Adrenal gland (tissue), 12 donors: ENCODE results near the gene THRA. TPM values are rescaled to one million over a fixed set of nuclear protein-coding genes. Genes with fewer than 3 reads are reported as not detected.

Source experiments
- DNase-seq, 7 donors: peaks; one replicate each; pipeline ENCODE4 v3.0.0-alpha.2; 2019 to 2020
- H3K27ac ChIP-seq, 5 donors: fragments of 200-600 bp; sonication (generic) in 4 of 5; 1 replicate in 3 of 5; 2 replicates in 2 of 5; pipeline versions ENCODE4 v1.5.1 to v1.8.0; 2016 to 2020; ENCODE audit warnings: mild to moderate bottlenecking in 1 of 5
- H3K27me3 ChIP-seq: fragments of 200-600 bp; 2 replicates; pipeline ENCODE4 v1.8.0; 2021
- H3K36me3 ChIP-seq, 2 donors: fragments of 200-600 bp; replicated peaks in 1 of 2; 1 replicate in 1 of 2; 2 replicates in 1 of 2; pipeline versions ENCODE4 v1.5.1 to v1.8.0; 2018 to 2022
- H3K4me1 ChIP-seq, 2 donors: fragments of 200-600 bp; replicated peaks in 1 of 2; 1 replicate in 1 of 2; 2 replicates in 1 of 2; pipeline versions ENCODE4 v1.5.1 to v1.8.0; 2018 to 2021
- H3K4me3 ChIP-seq, 4 donors: fragments of 200-600 bp; sonication (generic) in 3 of 4; one replicate each; pipeline ENCODE4 v1.5.1; 2016 to 2018
- H3K9me3 ChIP-seq, 3 donors: fragments of 200-600 bp; sonication (generic) in 1 of 3; replicated peaks in 1 of 3; 1 replicate in 2 of 3; 2 replicates in 1 of 3; pipeline versions ENCODE4 v1.5.1 to v1.8.0; 2016 to 2021
- POLR2A ChIP-seq, 2 donors: fragments of 450-650 bp; IDR thresholded peaks; one replicate each; pipeline ENCODE4 v1.6.1; 2017; ENCODE audit warnings: antibody characterized with exemption in 2 of 2, mild to moderate bottlenecking in 2 of 2, moderate library complexity in 1 of 2
- WGBS, 4 donors: extraction: QIAGEN DNeasy Blood & Tissue Kit in 2 of 4; methylation state at CpG; one replicate each; pipeline versions ENCODE4 v1.1.5 to v1.1.7; 2013 to 2017; 5-methylcytosine and 5-hydroxymethylcytosine counted together
- intact Hi-C, 2 donors: fragments of 100-400 bp; cut with DNase I; formaldehyde crosslinking; loops; one replicate each; pipeline versions ENCODE4 v1.14.1 to v1.15.0; 2022 to 2023
- polyA plus RNA-seq, 3 donors: library from polyadenylated mRNA; stranded (reverse); fragments of 200-250 nt in 2 of 3; fragments of 350-450 nt in 1 of 3; fragmentation: Illumina TruSeq in 1 of 3; extraction: RNeasy Lipid Tissue Mini Kit (QIAGEN cat#74804) in 1 of 3; gene quantifications; one replicate each; pipeline ENCODE4 v1.2.3, GENCODE V29; 2013 to 2014
- total RNA-seq, 9 donors: library from RNA; depleted of rRNA in 4 of 9; stranded (reverse); fragments of >200 nt in 4 of 9; fragments of 120-200 nt in 1 of 9; fragmentation: NEBNext Ultra II Directional in 1 of 9; extraction: Animal tissue kit (Norgen Biotek cat#: 25700) in 1 of 9; gene quantifications; one replicate each; pipeline versions ENCODE4 v1.1.0 to v1.2.4, GENCODE V29; 2013 to 2023
- TF ChIP-seq, protein P1 (sequence below), 6 experiments: fragments of 450-650 bp in 4 of 6; fragments of 200-600 bp in 2 of 6; sonication (generic) in 1 of 6; IDR thresholded peaks; 1 replicate in 5 of 6; 2 replicates in 1 of 6; pipeline versions ENCODE4 v1.5.1 to v1.8.0; 2016 to 2021; ENCODE audit warnings: antibody characterized with exemption in 6 of 6, mild to moderate bottlenecking in 2 of 6, moderate library complexity in 1 of 6
- donor health status: healthy with polysubstance abuse.
- donor health status: Bipolar disorder and iron deficiency.
- donor health status: DM: yes; HTN: yes; CAD: no.
- donor health status: DM: no; HTN: no; CAD: no.
- donor health status: DM: no; HTN: no; CAD: no.
- donor health status: DM: yes; HTN: yes; CAD: no.

THRA gene
- total and polyA plus RNA-seq, 12 donors = 39.2 to 110 (median 65.8) TPM

DNA sequence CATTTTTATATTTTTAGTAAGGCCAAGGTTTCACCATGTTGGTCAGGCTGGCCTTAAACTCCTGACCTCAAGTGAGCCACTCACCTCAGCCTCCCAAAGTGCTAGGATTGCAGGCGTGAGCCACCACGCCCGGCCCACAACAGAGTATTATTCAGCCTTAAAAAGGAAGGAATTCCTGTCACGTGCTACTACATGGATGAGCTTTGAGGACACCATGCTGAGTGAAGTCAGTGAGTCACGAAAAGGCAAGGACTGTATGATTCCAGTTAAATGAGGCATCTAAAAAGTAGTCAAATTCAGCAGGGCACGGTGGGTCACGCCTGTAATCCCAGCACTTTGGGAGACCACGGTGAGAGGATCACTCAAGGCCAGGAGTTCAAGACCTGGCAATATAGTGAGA is 37.9 kb upstream of the THRA start:
- no peaks in the 10 kb centered on the region for H3K9me3 ChIP-seq
- H3K27ac ChIP-seq = no peak overlapping the region
- H3K4me1 ChIP-seq = peaks cover 22 to 27% of the 10 kb centered on the region in 2 donors
- intact Hi-C loops = no loop called here
- H3K27me3 ChIP-seq = no peaks in the 10 kb centered on the region
- no peak for DNase-seq
- peaks cover 0 to 44% of the 10 kb centered on the region in 2 donors for H3K36me3 ChIP-seq
- WGBS, 4 donors = 73 to 87% (median 82%) methylated on average over 8 of the region's 8 CpGs
- no peak overlapping the region for H3K4me3 ChIP-seq
- TF ChIP-seq POLR2A (IDR thresholded peaks at IDR 0.05) = no peak
- TF ChIP-seq, protein P1, sequence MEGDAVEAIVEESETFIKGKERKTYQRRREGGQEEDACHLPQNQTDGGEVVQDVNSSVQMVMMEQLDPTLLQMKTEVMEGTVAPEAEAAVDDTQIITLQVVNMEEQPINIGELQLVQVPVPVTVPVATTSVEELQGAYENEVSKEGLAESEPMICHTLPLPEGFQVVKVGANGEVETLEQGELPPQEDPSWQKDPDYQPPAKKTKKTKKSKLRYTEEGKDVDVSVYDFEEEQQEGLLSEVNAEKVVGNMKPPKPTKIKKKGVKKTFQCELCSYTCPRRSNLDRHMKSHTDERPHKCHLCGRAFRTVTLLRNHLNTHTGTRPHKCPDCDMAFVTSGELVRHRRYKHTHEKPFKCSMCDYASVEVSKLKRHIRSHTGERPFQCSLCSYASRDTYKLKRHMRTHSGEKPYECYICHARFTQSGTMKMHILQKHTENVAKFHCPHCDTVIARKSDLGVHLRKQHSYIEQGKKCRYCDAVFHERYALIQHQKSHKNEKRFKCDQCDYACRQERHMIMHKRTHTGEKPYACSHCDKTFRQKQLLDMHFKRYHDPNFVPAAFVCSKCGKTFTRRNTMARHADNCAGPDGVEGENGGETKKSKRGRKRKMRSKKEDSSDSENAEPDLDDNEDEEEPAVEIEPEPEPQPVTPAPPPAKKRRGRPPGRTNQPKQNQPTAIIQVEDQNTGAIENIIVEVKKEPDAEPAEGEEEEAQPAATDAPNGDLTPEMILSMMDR (IDR thresholded peaks at IDR 0.05) = no peak

DNA sequence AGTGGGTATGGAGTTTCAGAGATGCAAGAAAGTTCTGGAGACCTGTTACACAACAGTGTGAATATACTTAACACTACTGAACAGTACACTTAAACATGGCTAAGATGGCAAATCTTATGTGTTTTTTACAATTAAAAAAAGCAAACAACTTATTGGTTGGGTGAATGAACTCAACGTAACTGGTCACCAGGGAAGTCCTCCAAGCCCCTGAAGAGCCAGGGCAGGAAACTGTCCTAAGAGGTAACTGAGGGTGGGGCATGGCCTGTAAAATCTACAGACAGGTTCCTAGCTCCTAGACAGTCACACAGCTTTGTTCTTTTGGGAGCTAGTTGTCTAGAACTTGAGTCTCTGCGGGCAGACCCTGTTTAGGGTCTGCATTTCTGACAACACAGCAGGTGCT is 37.2 kb upstream of the THRA start:
- no peak for TF ChIP-seq POLR2A (IDR thresholded peaks at IDR 0.05)
- TF ChIP-seq, protein P1 (IDR thresholded peaks at IDR 0.05) = no peak
- Histone ChIP-seq H3K9me3 (no peaks in the 10 kb centered on the region), H3K27ac (no peak overlapping the region), H3K36me3 (peaks cover 0 to 50% of the 10 kb centered on the region in 2 donors), H3K4me3 (no peak overlapping the region), H3K4me1 (peaks cover 20 to 23% of the 10 kb centered on the region in 2 donors), H3K27me3 (no peaks in the 10 kb centered on the region)
- intact Hi-C loops = no loop called here
- WGBS, 4 donors = 86 to 97% (median 93%) methylated on average over 2 of the region's 2 CpGs
- no peak for DNase-seq

DNA sequence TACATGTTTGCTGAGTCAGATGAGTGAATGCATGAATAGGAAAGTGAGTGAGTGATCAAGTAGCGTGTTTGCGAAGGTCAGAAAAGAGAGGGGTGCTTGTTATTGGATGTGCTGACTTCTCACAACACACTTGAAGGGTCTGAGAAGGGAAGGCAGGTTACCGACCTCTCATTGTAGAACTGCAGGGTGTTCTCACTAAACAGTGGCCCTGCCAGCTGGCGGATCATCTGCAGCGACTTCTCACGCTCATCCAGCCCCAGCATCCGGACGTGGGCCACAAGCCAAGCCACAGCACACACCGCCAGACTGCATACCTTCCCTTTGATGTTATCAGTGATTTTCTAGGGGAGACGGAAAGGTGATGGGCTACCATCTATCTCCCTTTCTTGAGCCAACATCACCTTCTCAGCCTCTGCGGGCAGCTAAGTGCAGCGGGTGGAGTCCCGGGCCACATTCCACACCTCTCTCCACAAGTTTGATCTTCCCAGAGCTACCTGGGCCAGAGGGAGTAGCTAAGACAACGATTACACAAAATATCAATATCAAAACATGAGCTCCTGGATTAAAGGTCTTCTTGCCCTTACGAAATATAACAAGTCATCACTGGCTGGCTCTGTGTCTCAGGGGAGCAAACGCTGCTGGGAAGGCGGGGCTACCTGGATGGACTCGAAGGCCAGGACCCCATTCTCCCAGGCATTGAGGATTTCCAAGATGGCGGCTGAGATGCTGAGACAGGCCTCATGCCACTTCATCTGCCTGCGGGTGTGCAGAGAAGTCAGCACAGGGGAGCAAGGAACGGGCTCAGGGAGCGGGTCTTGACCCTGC is 36.6 kb upstream of the THRA start:
- intact Hi-C loops = no loop called here
- peak in 1 of 7 donors; percentile 31 for DNase-seq
- peaks cover 14 to 17% of the 10 kb centered on the region in 2 donors for H3K4me1 ChIP-seq
- H3K4me3 ChIP-seq = no peak overlapping the region
- no peaks in the 10 kb centered on the region for H3K27me3 ChIP-seq
- H3K9me3 ChIP-seq = no peaks in the 10 kb centered on the region
- TF ChIP-seq POLR2A (IDR thresholded peaks at IDR 0.05) = no peak
- TF ChIP-seq, protein P1 (IDR thresholded peaks at IDR 0.05) = no peak
- H3K36me3 ChIP-seq = peaks cover 0 to 57% of the 10 kb centered on the region in 2 donors
- 70 to 73% (median 72%) methylated on average over 19 to 22 of the region's 22 CpGs for whole genome bisulfite sequencing, 4 donors
- H3K27ac ChIP-seq = no peak overlapping the region

DNA sequence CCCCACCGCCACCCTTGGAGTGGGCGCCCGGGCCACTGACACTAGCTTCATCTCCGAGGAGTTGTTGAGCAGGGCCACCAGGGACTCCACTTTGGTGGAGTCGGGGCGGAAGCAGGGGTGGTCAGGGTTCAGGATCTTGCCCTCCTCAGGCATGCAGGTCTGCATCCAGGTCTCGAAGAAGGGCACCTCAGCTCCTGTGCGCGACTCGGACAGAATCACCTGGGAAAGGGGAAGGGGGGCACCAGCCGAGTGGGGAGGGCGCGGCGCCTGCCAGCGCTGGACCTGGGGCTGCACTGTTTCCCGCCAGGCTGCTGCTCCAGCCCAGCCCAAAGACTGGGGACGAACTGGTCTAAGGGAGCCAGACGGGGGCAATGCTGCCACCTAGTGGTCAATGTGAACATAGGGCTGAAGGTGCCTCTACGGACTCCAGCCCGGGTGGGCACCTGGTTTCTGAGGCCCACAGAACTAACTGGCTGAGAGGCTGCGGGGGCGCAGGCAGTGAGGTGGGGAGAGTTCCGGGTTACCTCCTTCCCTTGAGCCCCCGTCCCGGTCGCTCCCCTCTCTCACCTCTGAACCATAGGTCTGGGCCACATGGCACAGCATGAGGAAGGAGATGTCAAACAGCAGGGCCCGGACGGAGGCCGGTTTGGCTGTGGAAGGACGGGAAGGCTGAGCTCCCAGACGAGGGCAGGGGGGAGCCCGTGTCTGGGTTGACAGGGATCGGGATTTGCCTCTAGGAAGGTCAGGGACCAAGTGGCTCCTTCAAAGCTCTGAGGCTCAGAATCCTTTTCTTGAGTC is 35.8 kb upstream of the THRA start:
- TF ChIP-seq, protein P1 (IDR thresholded peaks at IDR 0.05) = peak; percentile 82 to 96 (median 92)
- TF ChIP-seq POLR2A (IDR thresholded peaks at IDR 0.05) = no peak
- intact Hi-C loops = no loop called here
- Histone ChIP-seq H3K9me3 (no peaks in the 10 kb centered on the region), H3K36me3 (peaks cover 0 to 65% of the 10 kb centered on the region in 2 donors), H3K27me3 (no peaks in the 10 kb centered on the region), H3K27ac (no peak overlapping the region), H3K4me3 (no peak overlapping the region), H3K4me1 (peaks cover 6 to 9% of the 10 kb centered on the region in 2 donors)
- 25 to 34% (median 28%) methylated on average over 15 to 33 of the region's 33 CpGs for WGBS, 4 donors
- peak; percentile 83 to 91 (median 85) for DNase-seq
